Loucy (cell line): ENCODE results near the gene CLSTN2.

Experiments
- H2AFZ ChIP-seq: fragments of 200-600 bp; sonication (generic); 2 replicates; pipeline ENCODE4 v1.6.0; 2016; ENCODE audit warnings: antibody characterized with exemption, mild to moderate bottlenecking, low read length, moderate library complexity
- H3F3A ChIP-seq: fragments of 200-600 bp; 2 replicates; pipeline ENCODE4 v1.6.0; 2016; ENCODE audit warnings: antibody characterized with exemption, low read depth, mild to moderate bottlenecking
- H3K27me3 ChIP-seq: fragments of 200-600 bp; sonication (generic); 2 replicates; pipeline ENCODE4 v1.6.1; 2014; ENCODE audit warnings: low read length, mild to moderate bottlenecking; ENCODE audit not compliant: insufficient read depth, poor library complexity, severe bottlenecking
- H3K36me3 ChIP-seq: fragments of 200-600 bp; sonication (generic); 2 replicates; pipeline ENCODE4 v1.6.1; 2016; ENCODE audit warnings: low read length; ENCODE audit not compliant: insufficient read depth
- H3K4me1 ChIP-seq: fragments of 200-600 bp; sonication (generic); 2 replicates; pipeline ENCODE4 v1.5.1; 2014; ENCODE audit warnings: low read length, mild to moderate bottlenecking; ENCODE audit not compliant: insufficient read depth, poor library complexity, severe bottlenecking
- H3K4me2 ChIP-seq: fragments of 200-600 bp; sonication (generic); 2 replicates; pipeline ENCODE4 v1.6.0; 2014; ENCODE audit warnings: antibody characterized with exemption, low read length, low read depth, mild to moderate bottlenecking; ENCODE audit not compliant: poor library complexity, severe bottlenecking
- H3K4me3 ChIP-seq: fragments of 200-600 bp; sonication (generic); 2 replicates; pipeline ENCODE4 v1.5.1; 2014; ENCODE audit warnings: low read length, mild to moderate bottlenecking, mixed read lengths; ENCODE audit not compliant: poor library complexity, severe bottlenecking
- H3K79me2 ChIP-seq: fragments of 200-600 bp; sonication (generic); 2 replicates; pipeline ENCODE4 v1.6.1; 2014; ENCODE audit warnings: low read length; ENCODE audit not compliant: insufficient read depth
- H3K9ac ChIP-seq: fragments of 200-600 bp; sonication (generic); 2 replicates; pipeline ENCODE4 v1.6.0; 2014; ENCODE audit warnings: mild to moderate bottlenecking, low read depth, low read length, moderate library complexity; ENCODE audit not compliant: poor library complexity, severe bottlenecking
- H3K9me2 ChIP-seq: fragments of 200-600 bp; sonication (generic); replicated peaks from 2 replicates; pipeline ENCODE4 v1.6.1; 2016; ENCODE audit warnings: low read depth, low read length, mixed read lengths
- H3K9me3 ChIP-seq: fragments of 200-600 bp; sonication (generic); 2 replicates; pipeline ENCODE4 v1.6.1; 2014; ENCODE audit warnings: mild to moderate bottlenecking, antibody characterized with exemption, low read length, low read depth; ENCODE audit not compliant: insufficient read depth
- H4K20me1 ChIP-seq: fragments of 200-600 bp; sonication (generic); 2 replicates; pipeline ENCODE4 v1.6.0; 2014; ENCODE audit warnings: antibody characterized with exemption, low read length, mild to moderate bottlenecking; ENCODE audit not compliant: insufficient read depth, poor library complexity, severe bottlenecking
- CTCF ChIP-seq: fragments of 200-600 bp; sonication (generic); conservative IDR thresholded peaks from 2 replicates; pipeline ENCODE4 v1.5.1; 2014; ENCODE audit warnings: mild to moderate bottlenecking, antibody characterized with exemption, low read length
- EZH2phosphoT487 ChIP-seq: fragments of 200-600 bp; IDR thresholded peaks from 2 replicates; pipeline ENCODE4 v1.6.1; 2018; ENCODE audit warnings: antibody characterized with exemption, mild to moderate bottlenecking, moderate library complexity, borderline replicate concordance

CLSTN2 gene

GRCh38 chr3:140247775-140248174, 312.8 kb downstream of the CLSTN2 start:
- Histone ChIP-seq H3K36me3 (no peaks in the 10 kb centered on the region), H3K9ac (no peak overlapping the region), H3F3A (no peaks in the 10 kb centered on the region), H4K20me1 (no peaks in the 10 kb centered on the region), H3K9me2 (no peaks in the 10 kb centered on the region), H3K4me2 (no peak overlapping the region), H3K79me2 (no peaks in the 10 kb centered on the region), H3K4me1 (no peaks in the 10 kb centered on the region), H3K4me3 (no peak overlapping the region), H3K27me3 (no peaks in the 10 kb centered on the region), H3K9me3 (no peaks in the 10 kb centered on the region), H2AFZ (no peak overlapping the region)
- TF ChIP-seq EZH2phosphoT487 (no peak), CTCF (no peak)

- Histone ChIP-seq H3K9me2 (no peaks in the 10 kb centered on the region), H3K4me3 (no peak overlapping the region), H3K79me2 (no peaks in the 10 kb centered on the region), H4K20me1 (no peaks in the 10 kb centered on the region), H3K36me3 (no peaks in the 10 kb centered on the region), H3K4me2 (no peak overlapping the region), H3K9ac (no peak overlapping the region), H3K27me3 (no peaks in the 10 kb centered on the region), H3K9me3 (no peaks in the 10 kb centered on the region), H3K4me1 (no peaks in the 10 kb centered on the region), H3F3A (no peaks in the 10 kb centered on the region), H2AFZ (no peak overlapping the region)
- TF ChIP-seq EZH2phosphoT487 = no peak
- TF ChIP-seq CTCF = no peak
Observed at GRCh38 chr3:140249188-140249587, 314.2 kb downstream of the CLSTN2 start.

- H3K9ac ChIP-seq = no peak overlapping the region
- no peak for TF ChIP-seq CTCF
- no peak for TF ChIP-seq EZH2phosphoT487
- no peaks in the 10 kb centered on the region for H4K20me1 ChIP-seq
- no peak overlapping the region for H3K4me2 ChIP-seq
- H3K9me2 ChIP-seq = no peaks in the 10 kb centered on the region
- no peaks in the 10 kb centered on the region for H3K79me2 ChIP-seq
- no peaks in the 10 kb centered on the region for H3K36me3 ChIP-seq
- H3K27me3 ChIP-seq = no peaks in the 10 kb centered on the region
- no peaks in the 10 kb centered on the region for H3K9me3 ChIP-seq
- no peaks in the 10 kb centered on the region for H3F3A ChIP-seq
- H2AFZ ChIP-seq = no peak overlapping the region
- H3K4me1 ChIP-seq = no peaks in the 10 kb centered on the region
- no peak overlapping the region for H3K4me3 ChIP-seq
Observed at GRCh38 chr3:140250010-140250855, 315.2 kb downstream of the CLSTN2 start.
